H9 (cell line): ENCODE results near the gene DOCK9. TPM values are rescaled to one million over a fixed set of nuclear protein-coding genes. Genes with fewer than 3 reads are reported as not detected.

Experiments used
- DNase-seq: peaks from one replicate; pipeline ENCODE4 v3.0.0-alpha.2; 2017
- H2AFZ ChIP-seq: one replicate; pipeline ENCODE4 v1.6.1; 2013; ENCODE audit warnings: mild to moderate bottlenecking, low read length, control low read depth, moderate library complexity
- H2AK5ac ChIP-seq: 2 replicates; pipeline ENCODE4 v1.6.1; 2013; ENCODE audit warnings: low read length, control low read depth, mixed read lengths; ENCODE audit not compliant: insufficient read length
- H2BK120ac ChIP-seq: one replicate; pipeline ENCODE4 v1.6.1; 2013; ENCODE audit warnings: low read depth, mild to moderate bottlenecking, low read length, control low read depth, inconsistent platforms; ENCODE audit not compliant: poor library complexity, severe bottlenecking
- H2BK12ac ChIP-seq: 2 replicates; pipeline ENCODE4 v1.6.1; 2013; ENCODE audit warnings: low read length, control low read depth, mixed read lengths, low read depth; ENCODE audit not compliant: insufficient read length
- H2BK15ac ChIP-seq: 2 replicates; pipeline ENCODE4 v1.6.1; 2013; ENCODE audit warnings: low read depth, low read length, control low read depth
- H2BK20ac ChIP-seq: one replicate; pipeline ENCODE4 v1.6.1; 2013; ENCODE audit warnings: low read depth, mild to moderate bottlenecking, low read length, control low read depth, inconsistent platforms; ENCODE audit not compliant: poor library complexity, severe bottlenecking
- H2BK5ac ChIP-seq: 2 replicates; pipeline ENCODE4 v1.6.1; 2013; ENCODE audit warnings: low read length, control low read depth, mixed read lengths; ENCODE audit not compliant: insufficient read length
- H3K14ac ChIP-seq: 2 replicates; pipeline ENCODE4 v1.6.1; 2013; ENCODE audit warnings: low read length, control low read depth; ENCODE audit not compliant: insufficient read depth
- H3K18ac ChIP-seq: 2 replicates; pipeline ENCODE4 v1.6.1; 2013; ENCODE audit warnings: low read depth, mild to moderate bottlenecking, mixed read lengths, low read length, control low read depth; ENCODE audit not compliant: insufficient read length
- H3K23ac ChIP-seq: 2 replicates; pipeline ENCODE4 v1.6.1; 2013; ENCODE audit warnings: low read length, control low read depth, mixed read lengths, low read depth; ENCODE audit not compliant: insufficient read length
- H3K23me2 ChIP-seq: 2 replicates; pipeline ENCODE4 v1.6.1; 2013; ENCODE audit warnings: low read depth, mild to moderate bottlenecking, mixed read lengths, low read length, control low read depth; ENCODE audit not compliant: insufficient read length, poor library complexity, severe bottlenecking
- H3K27ac ChIP-seq: 2 replicates; pipeline ENCODE4 v1.5.1; 2013; ENCODE audit warnings: low read length, control low read depth, mixed read lengths, low read depth; ENCODE audit not compliant: insufficient read length
- H3K27me3 ChIP-seq: 2 replicates; pipeline ENCODE4 v1.6.1; 2013; ENCODE audit warnings: low read length, control low read depth, inconsistent platforms; ENCODE audit not compliant: insufficient read depth
- H3K4ac ChIP-seq: 2 replicates; pipeline ENCODE4 v1.6.1; 2013; ENCODE audit warnings: low read depth, mild to moderate bottlenecking, control low read depth, inconsistent platforms, low read length, moderate library complexity
- H3K4me1 ChIP-seq: 2 replicates; pipeline ENCODE4 v1.6.1; 2013; ENCODE audit warnings: low read length, control low read depth, inconsistent platforms; ENCODE audit not compliant: insufficient read depth
- H3K4me2 ChIP-seq: 2 replicates; pipeline ENCODE4 v1.6.1; 2013; ENCODE audit warnings: low read length, control low read depth, mixed read lengths; ENCODE audit not compliant: insufficient read length, insufficient read depth
- H3K56ac ChIP-seq: 2 replicates; pipeline ENCODE4 v1.6.1; 2013; ENCODE audit warnings: low read depth, mild to moderate bottlenecking, mixed read lengths, low read length, control low read depth; ENCODE audit not compliant: insufficient read length
- H3K79me1 ChIP-seq: 2 replicates; pipeline ENCODE4 v1.6.1; 2013; ENCODE audit warnings: low read depth, mild to moderate bottlenecking, moderate library complexity, low read length, control low read depth, inconsistent platforms; ENCODE audit not compliant: insufficient read depth, poor library complexity, severe bottlenecking
- H3K79me2 ChIP-seq: 2 replicates; pipeline ENCODE4 v1.6.1; 2013; ENCODE audit warnings: low read length, control low read depth, inconsistent platforms; ENCODE audit not compliant: insufficient read depth
- H3K9ac ChIP-seq: 2 replicates; pipeline ENCODE4 v1.6.1; 2013; ENCODE audit warnings: low read length, control low read depth, mixed read lengths; ENCODE audit not compliant: insufficient read length; ENCODE audit errors: extremely low read depth
- H3K9me3 ChIP-seq: one replicate; pipeline ENCODE4 v1.6.1; 2013; ENCODE audit warnings: low read depth, low read length, inconsistent platforms; ENCODE audit not compliant: control insufficient read depth
- H3T11ph ChIP-seq: one replicate; pipeline ENCODE4 v1.6.1; 2013; ENCODE audit warnings: mild to moderate bottlenecking, low read length, control low read depth, inconsistent platforms
- H4K20me1 ChIP-seq: one replicate; pipeline ENCODE4 v1.6.1; 2013; ENCODE audit not compliant: control insufficient read depth, insufficient read length, insufficient read depth
- H4K5ac ChIP-seq: 2 replicates; pipeline ENCODE4 v1.6.1; 2013; ENCODE audit warnings: low read depth, mild to moderate bottlenecking, mixed read lengths, low read length, control low read depth; ENCODE audit not compliant: insufficient read length
- H4K8ac ChIP-seq: replicated peaks from 2 replicates; pipeline ENCODE4 v1.6.1; 2013; ENCODE audit warnings: low read length, control low read depth, mixed read lengths, low read depth; ENCODE audit not compliant: insufficient read length
- H4K91ac ChIP-seq: 2 replicates; pipeline ENCODE4 v1.6.1; 2013; ENCODE audit warnings: low read depth, mild to moderate bottlenecking, moderate library complexity, mixed read lengths, low read length, control low read depth; ENCODE audit not compliant: insufficient read length
- H3K27ac Mint-ChIP-seq, 3 experiments: 2 replicates in 2 of 3; 3 replicates in 1 of 3; pipeline ENCODE4 v1.8.0; 2020 to 2021; ENCODE audit warnings: mixed read lengths in 3 of 3, mild to moderate bottlenecking in 1 of 3, moderate library complexity in 1 of 3
- H3K27me3 Mint-ChIP-seq: 2 replicates; pipeline ENCODE4 v1.8.0; 2021; ENCODE audit warnings: low read depth, mild to moderate bottlenecking, moderate library complexity, mixed read lengths
- H3K36me3 Mint-ChIP-seq, 3 experiments: 2 replicates in 2 of 3; 3 replicates in 1 of 3; pipeline ENCODE4 v1.8.0; 2020 to 2021; ENCODE audit warnings: low read depth in 3 of 3, mixed read lengths in 3 of 3; ENCODE audit not compliant: insufficient read depth in 1 of 3
- H3K4me1 Mint-ChIP-seq, 2 experiments: 2 replicates each; pipeline ENCODE4 v1.8.0; 2020; ENCODE audit warnings: mixed read lengths in 2 of 2
- H3K4me3 Mint-ChIP-seq, 2 experiments: 2 replicates in 1 of 2; 3 replicates in 1 of 2; pipeline ENCODE4 v1.8.0; 2020 to 2021; ENCODE audit warnings: mild to moderate bottlenecking in 2 of 2, mixed read lengths in 2 of 2, moderate library complexity in 1 of 2
- H3K9me3 Mint-ChIP-seq, 2 experiments: 2 replicates in 1 of 2; 3 replicates in 1 of 2; pipeline ENCODE4 v1.8.0; 2020; ENCODE audit warnings: mild to moderate bottlenecking in 2 of 2, mixed read lengths in 2 of 2, moderate library complexity in 1 of 2
- WGBS: extraction: QIAGEN DNeasy Blood & Tissue Kit; methylation state at CpG from one replicate; pipeline ENCODE4 v1.1.7; 2013; ENCODE audit warnings: missing lambda C conversion rate, low lambda C conversion rate, mixed read lengths; ENCODE audit not compliant: insufficient read length; ENCODE audit errors: extremely low coverage; 5-methylcytosine and 5-hydroxymethylcytosine counted together
- total RNA-seq: library from RNA; stranded (reverse); gene quantifications from 2 replicates; pipeline ENCODE4 v1.2.1, GENCODE V29; 2021
- TF ChIP-seq, protein P1 (sequence below): fragments of 200-600 bp; sonication (generic); conservative IDR thresholded peaks from 3 replicates; pipeline ENCODE4 v1.8.0; 2021; ENCODE audit warnings: antibody characterized with exemption, mild to moderate bottlenecking

DOCK9 gene
- total RNA-seq, 1 experiment from 2014 or later = 23.0 TPM

DNA sequence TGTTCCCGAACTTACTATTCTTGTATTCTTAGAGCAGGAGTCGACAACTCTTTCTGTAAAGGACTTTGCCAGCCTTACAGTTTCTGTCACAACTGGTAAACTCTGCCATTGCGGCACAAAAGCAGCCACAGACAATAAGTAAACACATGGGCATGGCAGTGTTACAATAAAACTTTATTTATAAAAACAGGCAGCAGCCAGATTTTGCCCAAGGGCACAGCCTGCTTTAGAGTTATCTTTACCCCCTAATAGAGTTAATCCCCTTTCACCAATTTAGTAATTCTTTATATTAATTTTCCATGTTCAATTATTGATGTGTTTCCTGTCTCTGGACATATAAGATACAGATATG is 19.4 kb downstream of the DOCK9 start:
- H3K79me2 ChIP-seq = no peaks in the 10 kb centered on the region
- H3K9ac ChIP-seq = no peak overlapping the region
- WGBS = no CpG with 5 or more reads among the region's 3 CpGs
- H3K79me1 ChIP-seq = no peaks in the 10 kb centered on the region
- DNase-seq = no peak
- no peak overlapping the region for H3K4ac ChIP-seq
- no peak overlapping the region for H3K18ac ChIP-seq
- H2BK12ac ChIP-seq = no peak overlapping the region
- H2AK5ac ChIP-seq = no peak overlapping the region
- Mint-ChIP-seq H3K4me1 (peaks cover 18 to 26% of the 10 kb centered on the region in 2 experiments), H3K4me3 (no peak overlapping the region), H3K27me3 (no peaks in the 10 kb centered on the region), H3K36me3 (no peaks in the 10 kb centered on the region), H3K27ac (no peak overlapping the region), H3K9me3 (no peaks in the 10 kb centered on the region)
- no peak overlapping the region for H3K4me2 ChIP-seq
- TF ChIP-seq, protein P1, sequence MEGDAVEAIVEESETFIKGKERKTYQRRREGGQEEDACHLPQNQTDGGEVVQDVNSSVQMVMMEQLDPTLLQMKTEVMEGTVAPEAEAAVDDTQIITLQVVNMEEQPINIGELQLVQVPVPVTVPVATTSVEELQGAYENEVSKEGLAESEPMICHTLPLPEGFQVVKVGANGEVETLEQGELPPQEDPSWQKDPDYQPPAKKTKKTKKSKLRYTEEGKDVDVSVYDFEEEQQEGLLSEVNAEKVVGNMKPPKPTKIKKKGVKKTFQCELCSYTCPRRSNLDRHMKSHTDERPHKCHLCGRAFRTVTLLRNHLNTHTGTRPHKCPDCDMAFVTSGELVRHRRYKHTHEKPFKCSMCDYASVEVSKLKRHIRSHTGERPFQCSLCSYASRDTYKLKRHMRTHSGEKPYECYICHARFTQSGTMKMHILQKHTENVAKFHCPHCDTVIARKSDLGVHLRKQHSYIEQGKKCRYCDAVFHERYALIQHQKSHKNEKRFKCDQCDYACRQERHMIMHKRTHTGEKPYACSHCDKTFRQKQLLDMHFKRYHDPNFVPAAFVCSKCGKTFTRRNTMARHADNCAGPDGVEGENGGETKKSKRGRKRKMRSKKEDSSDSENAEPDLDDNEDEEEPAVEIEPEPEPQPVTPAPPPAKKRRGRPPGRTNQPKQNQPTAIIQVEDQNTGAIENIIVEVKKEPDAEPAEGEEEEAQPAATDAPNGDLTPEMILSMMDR = no peak
- no peak overlapping the region for H3K23ac ChIP-seq
- no peak overlapping the region for H3K56ac ChIP-seq
- H2AFZ ChIP-seq = no peak overlapping the region
- no peak overlapping the region for H4K8ac ChIP-seq
- no peak overlapping the region for H2BK120ac ChIP-seq
- H3K14ac ChIP-seq = no peak overlapping the region; the same call in 1 of the 2 replicates
- no peak overlapping the region for H4K91ac ChIP-seq
- no peak overlapping the region for H3T11ph ChIP-seq
- H3K9me3 ChIP-seq = no peaks in the 10 kb centered on the region
- H2BK20ac ChIP-seq = no peak overlapping the region
- H4K20me1 ChIP-seq = peaks cover 3% of the 10 kb centered on the region
- no peaks in the 10 kb centered on the region for H3K27me3 ChIP-seq
- no peak overlapping the region for H2BK5ac ChIP-seq
- peaks cover 2% of the 10 kb centered on the region; the same call in 1 of the 2 replicates for H3K4me1 ChIP-seq
- H3K23me2 ChIP-seq = no peaks in the 10 kb centered on the region
- H2BK15ac ChIP-seq = no peak overlapping the region
- no peak overlapping the region for H3K27ac ChIP-seq
- no peak overlapping the region for H4K5ac ChIP-seq
